G401 (cell line): ENCODE measurements around the gene CD160. TPM values are rescaled to one million over a fixed set of nuclear protein-coding genes. Genes with fewer than 3 reads are reported as not detected.

Experiments used
- DNase-seq: peaks from one replicate; pipeline ENCODE4 v3.0.0-alpha.2; 2015; ENCODE audit warnings: low spot score
- in situ Hi-C: cut with HindIII; loops from 2 replicates; pipeline ENCODE4 v1.10.0; 2016; ENCODE audit warnings: low sequenced_read_pairs, mixed read lengths
- total RNA-seq: library from RNA; depleted of rRNA; stranded (reverse); fragments of >200 nt; shearing (Covaris generic); gene quantifications from 2 replicates; pipeline ENCODE4 v1.2.3, GENCODE V29; 2014; rRNA removed

Gene CD160
- total RNA-seq, 1 experiment from 2014 or later, result not detected

DNA sequence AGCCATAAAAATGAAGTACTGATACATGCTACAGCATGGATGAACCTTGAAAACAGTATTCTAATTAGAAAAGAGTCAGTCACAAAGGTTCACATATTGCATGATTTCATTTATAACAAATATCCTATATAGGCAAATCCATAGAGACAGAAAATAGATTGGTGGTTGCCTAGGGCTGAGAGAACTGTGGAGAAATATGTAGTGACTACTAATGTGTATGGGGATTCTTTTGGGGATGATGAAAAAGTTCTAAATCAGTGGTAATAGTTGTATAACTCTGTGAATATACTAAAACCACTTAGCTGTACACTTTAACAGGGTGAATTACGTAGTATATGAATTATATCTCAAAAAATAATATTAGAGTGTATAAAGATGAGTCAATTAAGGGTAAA is 58.8 kb downstream of the CD160 start:
- in situ Hi-C loops, result no loop called here
- DNase-seq, result no peak

DNA sequence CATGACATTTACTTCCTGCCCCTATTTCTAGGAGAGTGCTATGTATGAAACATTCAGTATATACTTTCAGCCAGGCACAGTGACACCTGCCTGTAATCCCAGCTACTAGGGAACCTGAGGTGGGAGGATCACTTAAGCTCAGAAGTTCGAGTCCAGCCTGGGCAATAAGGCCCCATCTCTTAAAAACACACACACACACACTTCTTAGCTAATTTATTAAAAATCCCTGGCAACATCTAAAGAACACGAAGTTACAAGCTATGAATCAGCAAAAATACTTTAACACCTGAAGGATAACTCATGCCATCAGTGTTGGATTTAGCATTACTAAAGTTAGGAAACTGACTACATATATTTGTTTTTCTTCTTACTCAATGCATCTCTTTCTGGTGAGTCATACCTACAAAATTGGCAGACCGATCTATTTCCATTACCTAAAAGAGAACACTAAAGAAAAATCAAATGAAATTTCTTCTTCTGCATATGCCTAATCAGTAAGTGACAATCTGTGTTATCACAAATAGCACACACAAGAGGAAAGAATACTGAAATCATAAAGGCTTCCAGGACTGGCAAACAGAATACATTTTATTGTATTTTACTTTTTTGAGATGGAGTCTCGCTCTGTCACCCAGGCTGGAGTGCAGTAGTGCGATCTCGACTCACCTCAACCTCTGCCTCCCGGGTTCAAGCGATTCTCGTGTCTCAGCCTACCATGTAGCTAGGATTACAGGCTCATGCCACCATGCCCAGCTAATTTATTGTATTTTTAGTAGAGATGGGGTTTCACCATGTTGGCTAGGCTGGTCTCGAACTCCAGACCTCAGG is 63.2 kb downstream of the CD160 start:
- DNase-seq, result no peak

DNA sequence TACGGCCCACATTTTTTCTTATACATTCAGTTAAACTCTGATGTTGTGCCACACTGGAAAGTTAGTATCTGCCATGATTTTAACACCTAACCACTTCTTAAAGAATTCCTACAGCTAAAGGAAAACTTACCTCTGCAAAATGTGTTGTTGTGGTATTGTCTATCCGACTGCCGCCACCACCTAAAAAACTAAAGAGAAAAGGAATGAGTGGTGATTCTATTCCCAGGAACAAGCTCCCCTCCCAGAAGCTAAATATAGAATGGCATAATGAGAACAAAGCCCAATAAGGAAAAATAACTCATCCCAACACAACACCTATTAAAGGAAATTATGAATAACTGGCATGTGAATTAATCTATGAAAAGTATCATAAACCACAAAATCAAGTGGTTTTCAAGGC is 65.1 kb downstream of the CD160 start:
- in situ Hi-C loops, result no loop called here
- peak; percentile 50 for DNase-seq

More for the DNA sequence above, 63.2 kb downstream of the CD160 start:
- in situ Hi-C loops, result no loop called here

DNA sequence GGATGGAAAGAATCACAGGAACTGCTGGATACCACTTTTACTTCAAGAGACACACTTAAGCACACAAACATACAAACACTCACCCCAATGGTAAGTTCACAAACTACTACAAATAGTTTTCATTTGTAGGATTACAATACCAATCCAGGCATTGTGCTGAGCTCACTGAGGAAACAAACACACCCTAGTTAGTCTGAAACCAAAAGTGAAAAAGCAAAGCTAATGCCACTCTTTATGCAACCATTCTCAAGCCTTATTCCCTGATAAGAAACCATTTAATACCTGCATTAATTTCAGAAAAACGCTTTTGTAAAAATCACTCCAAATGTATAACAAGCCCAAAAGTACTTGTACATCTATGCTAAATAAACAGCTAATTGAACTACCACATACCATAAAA is 66.2 kb downstream of the CD160 start:
- no peak for DNase-seq
- in situ Hi-C loops, result no loop called here

DNA sequence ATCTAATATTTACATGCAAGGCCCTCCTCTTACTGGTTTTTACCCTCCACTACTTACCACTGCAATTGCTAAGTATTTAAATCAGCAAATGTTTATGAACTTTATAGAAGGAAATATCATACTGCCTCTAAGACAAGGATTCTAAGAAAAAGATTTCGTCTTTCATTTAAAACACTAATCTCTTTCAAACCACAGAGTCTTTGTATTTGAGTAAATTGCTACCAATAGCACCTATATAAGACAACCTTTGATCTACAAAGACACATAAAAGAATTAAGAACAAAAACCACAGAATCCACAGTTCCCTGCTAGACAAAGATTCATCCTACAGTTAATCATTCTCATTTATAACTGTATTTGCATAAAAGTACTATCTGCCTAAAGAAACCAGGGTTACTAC is 67.0 kb downstream of the CD160 start:
- in situ Hi-C loops, result no loop called here
- DNase-seq, result no peak

DNA sequence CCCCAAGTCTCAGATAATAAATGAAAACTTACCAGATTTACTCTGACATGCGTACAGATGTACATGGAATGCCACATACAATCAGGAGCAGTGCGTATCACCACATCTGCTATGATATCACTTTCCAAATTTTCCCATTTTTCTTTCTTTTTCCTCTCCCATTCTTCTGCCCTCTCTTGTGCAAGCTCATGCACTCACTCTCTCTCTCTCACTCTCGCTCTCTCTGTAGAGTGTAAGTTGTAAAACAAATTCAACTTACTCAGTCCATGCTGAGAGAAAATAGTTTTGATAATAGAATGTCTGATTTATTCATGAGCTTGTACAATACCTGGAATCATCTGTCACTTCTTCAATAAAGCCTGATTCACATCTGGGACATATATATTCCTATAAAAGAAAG is 69.3 kb downstream of the CD160 start:
- in situ Hi-C loops, result no loop called here
- DNase-seq, result no peak

Other genes starting within 250 kb of the CD160 start
- gene GPR89A, start 111.5 kb upstream of the CD160 start, total RNA-seq, result 30.5 and 46.6 TPM in 2 replicates
- gene PDZK1, start 12.1 kb upstream of the CD160 start, total RNA-seq, result 0.64 and 1.4 TPM in 2 replicates
- 8.6 and 8.9 TPM in 2 replicates for gene RNF115, start 104.6 kb downstream of the CD160 start, total RNA-seq
- gene POLR3C, start 104.7 kb downstream of the CD160 start, total RNA-seq, result 12.0 and 28.1 TPM in 2 replicates
- gene NUDT17, start 126.1 kb downstream of the CD160 start, total RNA-seq, result 3.1 and 3.6 TPM in 2 replicates
- gene PIAS3, start 139.6 kb downstream of the CD160 start, total RNA-seq, result 10.3 and 14.1 TPM in 2 replicates
- not detected in 2 replicates for gene ANKRD35, start 166.4 kb downstream of the CD160 start, total RNA-seq
- gene ITGA10, start 190.6 kb downstream of the CD160 start, total RNA-seq, result 0.27 and 0.74 TPM in 2 replicates
- gene PEX11B, start 199.2 kb downstream of the CD160 start, total RNA-seq, result 18.2 and 31.9 TPM in 2 replicates
- 86.0 and 117 TPM in 2 replicates for gene RBM8A, start 208.0 kb downstream of the CD160 start, total RNA-seq
- 31.7 and 32.1 TPM in 2 replicates for gene LIX1L, start 238.5 kb downstream of the CD160 start, total RNA-seq
- gene ANKRD34A, start 245.1 kb downstream of the CD160 start, total RNA-seq, result 2.5 and 16.1 TPM in 2 replicates
- 13.4 and 13.5 TPM in 2 replicates for gene POLR3GL, start 245.2 kb downstream of the CD160 start, total RNA-seq